IMR-90 (cell line): Measurements from ENCODE around the gene RPL21.

Experiments used
- BHLHE40 ChIP-seq: fragments of 150-350 bp; IDR thresholded peaks from 2 replicates; pipeline ENCODE4 v1.6.1; 2016; ENCODE audit warnings: mild to moderate bottlenecking, low read depth, low read length
- CEBPB ChIP-seq: IDR thresholded peaks from 2 replicates; pipeline ENCODE4 v1.6.1; 2012; ENCODE audit warnings: low read depth, low read length, improper control_type of control experiment
- CTCF ChIP-seq: conservative IDR thresholded peaks from 2 replicates; pipeline ENCODE4 v1.5.1; 2012; ENCODE audit warnings: mild to moderate bottlenecking, low read depth, low read length, improper control_type of control experiment
- ELK1 ChIP-seq: fragments of 150-350 bp; IDR thresholded peaks from 2 replicates; pipeline ENCODE4 v1.6.1; 2016; ENCODE audit warnings: low read depth, mild to moderate bottlenecking, low read length, moderate library complexity, borderline replicate concordance
- FOS ChIP-seq: fragments of 150-350 bp; IDR thresholded peaks from 2 replicates; pipeline ENCODE4 v1.6.1; 2016; ENCODE audit warnings: low read depth, low read length
- MAFK ChIP-seq: IDR thresholded peaks from 2 replicates; pipeline ENCODE4 v1.6.1; 2012; ENCODE audit warnings: low read depth, low read length, improper control_type of control experiment
- MXI1 ChIP-seq: IDR thresholded peaks from 2 replicates; pipeline ENCODE4 v1.6.1; 2012; ENCODE audit warnings: low read depth, mild to moderate bottlenecking, low read length, moderate library complexity, borderline replicate concordance
- POLR2A ChIP-seq: IDR thresholded peaks from 2 replicates; pipeline ENCODE4 v1.6.1; 2012; ENCODE audit warnings: mild to moderate bottlenecking, low read depth, low read length
- RCOR1 ChIP-seq: IDR thresholded peaks from 2 replicates; pipeline ENCODE4 v1.6.1; 2012; ENCODE audit warnings: mild to moderate bottlenecking, low read length, improper control_type of control experiment; ENCODE audit not compliant: insufficient replicate concordance
- RFX5 ChIP-seq: IDR thresholded peaks from 2 replicates; pipeline ENCODE4 v1.8.0; 2012; ENCODE audit warnings: low read depth, mild to moderate bottlenecking, low read length, moderate library complexity
- USF2 ChIP-seq: fragments of 150-350 bp; IDR thresholded peaks from 2 replicates; pipeline ENCODE4 v1.6.1; 2017; ENCODE audit warnings: mild to moderate bottlenecking, antibody characterized with exemption, low read length, low read depth

- TF ChIP-seq CEBPB (no peak), CTCF (no peak), MAFK (no peak), USF2 (no peak), RCOR1 (no peak), MXI1 (no peak), FOS (no peak), ELK1 (no peak), BHLHE40 (no peak), POLR2A (no peak), RFX5 (no peak)
These were observed 39.4 kb downstream of the RPL21 start for GRCh38 chr13:27290715-27291114.
